Neural crest cell (in vitro differentiated cells): ENCODE measurements around the gene EMX1. TPM values are rescaled to one million over a fixed set of nuclear protein-coding genes. Genes with fewer than 3 reads are reported as not detected.

Source experiments
- DNase-seq: peaks from one replicate; pipeline ENCODE4 v3.0.0; 2021; ENCODE audit warnings: low read depth, mixed read lengths, low spot score
- H3K27ac Mint-ChIP-seq: one replicate; pipeline ENCODE4 v1.8.0; 2021; ENCODE audit warnings: mild to moderate bottlenecking, mixed read lengths; ENCODE audit not compliant: unreplicated experiment
- H3K27me3 Mint-ChIP-seq: 2 replicates; pipeline ENCODE4 v1.8.0; 2021; ENCODE audit warnings: low read depth, mild to moderate bottlenecking, mixed read lengths
- H3K36me3 Mint-ChIP-seq: 2 replicates; pipeline ENCODE4 v1.8.0; 2021; ENCODE audit warnings: low read depth, mild to moderate bottlenecking, mixed read lengths
- H3K4me1 Mint-ChIP-seq: 2 replicates; pipeline ENCODE4 v1.8.0; 2021; ENCODE audit warnings: mixed read lengths
- H3K4me3 Mint-ChIP-seq: one replicate; pipeline ENCODE4 v1.8.0; 2021; ENCODE audit warnings: mild to moderate bottlenecking, mixed read lengths
- H3K9me3 Mint-ChIP-seq: 2 replicates; pipeline ENCODE4 v1.8.0; 2021; ENCODE audit warnings: mixed read lengths
- total RNA-seq: library from RNA; stranded (reverse); gene quantifications from 2 replicates; pipeline ENCODE4 v1.2.1, GENCODE V29; 2021
- TF ChIP-seq, protein P1 (sequence below): fragments of 200-600 bp; sonication (generic); conservative IDR thresholded peaks from 2 replicates; pipeline ENCODE4 v1.5.0; 2021; ENCODE audit warnings: antibody characterized with exemption, mild to moderate bottlenecking

The EMX1 gene
- total RNA-seq, 1 donor from 2014 or later: not detected

DNA sequence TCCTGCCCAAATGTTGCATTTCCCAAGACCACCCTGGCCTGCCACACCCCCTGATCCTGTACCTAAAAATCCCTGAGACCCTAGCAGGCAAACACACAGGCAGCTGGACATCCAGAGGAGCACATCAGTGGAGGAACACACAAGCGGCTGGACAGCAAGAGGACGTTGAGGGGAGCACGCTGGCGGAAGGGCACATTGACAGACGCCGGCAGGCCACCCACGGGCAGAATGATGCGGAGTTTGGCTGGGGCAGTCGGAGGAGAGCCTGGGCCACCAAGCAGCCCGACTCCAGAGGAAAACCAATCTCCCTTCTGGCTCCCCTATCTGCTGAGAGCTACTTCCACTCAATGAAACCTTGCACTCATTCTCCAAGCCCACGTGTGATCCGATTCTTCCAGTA lies 47.7 kb downstream of the EMX1 start:
- DNase-seq: no peak
- H3K4me3 Mint-ChIP-seq: no peak overlapping the region
- no peak overlapping the region for H3K27ac Mint-ChIP-seq
- H3K9me3 Mint-ChIP-seq: no peaks in the 10 kb centered on the region
- peaks cover 2% of the 10 kb centered on the region for H3K36me3 Mint-ChIP-seq
- H3K27me3 Mint-ChIP-seq: peaks cover 3% of the 10 kb centered on the region
- TF ChIP-seq, protein P1, sequence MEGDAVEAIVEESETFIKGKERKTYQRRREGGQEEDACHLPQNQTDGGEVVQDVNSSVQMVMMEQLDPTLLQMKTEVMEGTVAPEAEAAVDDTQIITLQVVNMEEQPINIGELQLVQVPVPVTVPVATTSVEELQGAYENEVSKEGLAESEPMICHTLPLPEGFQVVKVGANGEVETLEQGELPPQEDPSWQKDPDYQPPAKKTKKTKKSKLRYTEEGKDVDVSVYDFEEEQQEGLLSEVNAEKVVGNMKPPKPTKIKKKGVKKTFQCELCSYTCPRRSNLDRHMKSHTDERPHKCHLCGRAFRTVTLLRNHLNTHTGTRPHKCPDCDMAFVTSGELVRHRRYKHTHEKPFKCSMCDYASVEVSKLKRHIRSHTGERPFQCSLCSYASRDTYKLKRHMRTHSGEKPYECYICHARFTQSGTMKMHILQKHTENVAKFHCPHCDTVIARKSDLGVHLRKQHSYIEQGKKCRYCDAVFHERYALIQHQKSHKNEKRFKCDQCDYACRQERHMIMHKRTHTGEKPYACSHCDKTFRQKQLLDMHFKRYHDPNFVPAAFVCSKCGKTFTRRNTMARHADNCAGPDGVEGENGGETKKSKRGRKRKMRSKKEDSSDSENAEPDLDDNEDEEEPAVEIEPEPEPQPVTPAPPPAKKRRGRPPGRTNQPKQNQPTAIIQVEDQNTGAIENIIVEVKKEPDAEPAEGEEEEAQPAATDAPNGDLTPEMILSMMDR: no peak
- peaks cover 9% of the 10 kb centered on the region for H3K4me1 Mint-ChIP-seq

DNA sequence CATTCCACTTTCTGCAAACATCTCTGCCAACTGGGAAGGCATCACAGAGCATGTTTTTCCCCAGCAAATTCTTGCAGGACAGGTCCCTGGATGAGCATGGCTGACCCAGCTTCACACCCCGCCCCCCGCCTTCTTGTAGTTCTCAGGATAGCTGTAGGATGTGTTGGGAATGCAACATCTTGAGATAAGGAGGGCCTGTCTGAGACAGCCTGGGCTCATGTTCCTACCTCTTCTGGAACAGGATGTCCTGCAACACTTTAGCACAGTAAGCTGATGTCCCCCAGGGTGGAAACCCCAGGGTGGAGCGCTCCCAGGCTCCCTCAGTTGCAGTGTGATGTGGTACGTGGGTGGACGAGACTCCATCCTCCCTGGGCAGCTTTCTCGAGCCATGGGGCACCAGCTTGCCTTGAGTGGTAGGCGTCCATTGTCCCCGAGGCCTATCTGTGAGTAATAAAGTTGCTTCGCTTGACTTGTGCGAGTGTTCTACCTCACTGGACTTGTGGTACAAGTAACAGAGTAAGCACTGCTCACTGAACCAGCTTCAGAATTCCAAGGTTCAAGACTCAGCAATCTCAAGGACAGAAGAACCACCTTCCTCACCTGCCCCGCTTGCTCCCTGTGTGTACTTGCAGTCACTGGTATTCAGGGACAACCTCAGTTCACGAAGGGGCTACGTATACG lies 48.6 kb downstream of the EMX1 start:
- peaks cover 6% of the 10 kb centered on the region for H3K4me1 Mint-ChIP-seq
- peaks cover 2% of the 10 kb centered on the region for H3K27me3 Mint-ChIP-seq
- TF ChIP-seq, protein P1: no peak
- H3K27ac Mint-ChIP-seq: no peak overlapping the region
- no peaks in the 10 kb centered on the region for H3K9me3 Mint-ChIP-seq
- no peak overlapping the region for H3K4me3 Mint-ChIP-seq
- no peak for DNase-seq
- H3K36me3 Mint-ChIP-seq: peaks cover under 1% of the 10 kb centered on the region

DNA sequence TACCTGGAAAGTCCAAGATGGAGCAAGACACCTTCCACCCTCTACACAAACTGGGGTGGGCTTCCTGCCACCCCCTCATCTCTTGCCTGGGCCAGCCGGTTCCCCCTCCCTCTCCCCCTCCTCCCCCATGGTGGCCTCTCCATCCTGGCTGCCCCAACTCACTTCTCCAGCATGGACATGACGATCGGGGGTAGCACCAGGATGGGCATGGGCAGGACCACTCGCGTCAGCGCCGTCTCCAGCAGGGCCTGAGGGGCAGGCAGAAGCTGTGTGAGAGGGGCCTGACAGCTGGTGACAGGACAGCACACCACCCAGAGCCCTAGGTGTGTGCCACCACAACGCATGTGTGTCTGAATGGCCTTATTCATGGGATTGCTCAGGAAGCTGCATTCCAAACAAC lies 51.0 kb downstream of the EMX1 start:
- no peaks in the 10 kb centered on the region for H3K27me3 Mint-ChIP-seq
- no peaks in the 10 kb centered on the region for H3K36me3 Mint-ChIP-seq
- H3K9me3 Mint-ChIP-seq: no peaks in the 10 kb centered on the region
- TF ChIP-seq, protein P1: no peak
- peaks cover 5% of the 10 kb centered on the region for H3K4me1 Mint-ChIP-seq
- no peak overlapping the region for H3K27ac Mint-ChIP-seq
- H3K4me3 Mint-ChIP-seq: no peak overlapping the region
- DNase-seq: no peak

DNA sequence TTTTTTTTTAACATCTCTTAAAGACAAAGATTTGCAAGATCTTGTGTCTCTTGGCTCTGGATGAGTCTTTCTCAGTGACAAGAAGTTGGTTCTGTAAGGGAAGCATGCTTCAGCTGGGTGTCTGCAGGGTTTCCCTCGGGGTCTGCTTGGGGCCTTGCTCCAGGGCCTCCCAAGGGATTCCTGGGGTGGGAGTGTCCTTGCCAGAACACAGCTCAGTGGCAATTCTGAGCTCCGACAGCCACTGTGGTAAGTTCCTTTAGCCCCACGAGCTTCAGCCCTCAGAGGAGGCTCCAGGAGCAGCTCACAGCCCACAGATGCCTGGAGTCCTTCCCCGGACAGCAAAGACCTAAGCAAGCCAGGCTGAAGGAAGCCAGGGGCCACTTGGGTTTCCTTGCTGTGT lies 52.4 kb downstream of the EMX1 start:
- Mint-ChIP-seq H3K4me1 (peaks cover 5% of the 10 kb centered on the region), H3K36me3 (no peaks in the 10 kb centered on the region), H3K27me3 (no peaks in the 10 kb centered on the region), H3K27ac (no peak overlapping the region), H3K4me3 (no peak overlapping the region), H3K9me3 (no peaks in the 10 kb centered on the region)
- DNase-seq: no peak
- TF ChIP-seq, protein P1: no peak

DNA sequence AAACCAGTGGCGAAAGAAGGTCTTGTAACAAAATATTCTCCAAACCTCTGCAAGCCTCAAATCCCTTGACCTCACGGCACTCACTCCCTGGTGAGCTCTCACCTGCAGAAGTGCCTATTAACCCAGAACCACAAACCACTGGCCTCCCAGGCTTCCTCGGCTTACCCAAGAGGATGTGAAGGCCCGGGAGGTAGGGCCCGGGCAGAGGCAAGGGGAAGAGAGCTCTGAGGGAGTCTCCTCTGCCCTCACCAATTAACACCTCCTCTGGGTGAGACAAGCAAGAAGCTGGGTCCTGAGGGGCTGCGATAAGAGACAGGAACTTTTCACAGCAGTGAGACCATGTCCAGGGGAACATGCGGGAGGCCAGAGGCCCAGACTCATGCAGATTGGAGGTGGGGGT lies 53.7 kb downstream of the EMX1 start:
- Mint-ChIP-seq H3K9me3 (no peaks in the 10 kb centered on the region), H3K4me3 (no peak overlapping the region), H3K27ac (no peak overlapping the region), H3K27me3 (no peaks in the 10 kb centered on the region), H3K4me1 (peaks cover 5% of the 10 kb centered on the region), H3K36me3 (no peaks in the 10 kb centered on the region)
- DNase-seq: no peak
- TF ChIP-seq, protein P1: no peak
